Measurements from ENCODE around the gene FHIT.

Gene FHIT

DNA sequence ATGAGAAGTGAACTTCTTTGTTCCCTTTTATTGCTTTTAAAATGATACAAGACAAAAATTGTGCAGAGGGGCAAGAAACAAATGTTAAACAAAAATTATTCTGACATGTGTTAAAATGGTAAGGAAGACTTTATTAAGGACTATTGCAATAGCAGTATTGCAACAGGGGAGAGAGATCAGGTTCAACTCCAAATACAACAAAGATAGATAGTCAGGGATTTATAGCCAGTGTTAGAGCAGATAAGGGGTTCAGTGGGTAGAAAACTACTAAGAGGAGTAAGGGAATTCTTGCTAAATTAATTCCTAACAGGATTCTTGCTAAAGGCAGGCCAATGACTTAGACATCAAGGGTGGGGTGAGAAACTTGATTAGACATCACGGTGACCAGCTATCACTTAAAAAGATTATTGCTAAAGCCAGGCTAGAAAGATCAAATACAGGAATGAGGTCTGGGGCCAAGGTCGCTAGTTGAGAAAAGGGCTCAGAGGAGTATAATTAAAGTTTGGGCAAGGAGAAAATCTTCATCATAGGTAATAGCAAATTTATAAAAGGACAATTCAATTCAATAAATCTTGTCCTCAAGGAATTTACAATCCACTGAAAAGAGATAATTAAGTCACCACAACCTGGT, 81.5 kb downstream of the FHIT start:
- Histone ChIP-seq H3K4me1 (ENCODE audit: insufficient read depth, low read length) (no peaks in the 10 kb centered on the region), H3K9me3 (ENCODE audit: low read length) (no peaks in the 10 kb centered on the region), H3K4me3 (ENCODE audit: low read depth in 1 of 2, low read length in 2 of 2) (no peak overlapping the region), H3K27me3 (ENCODE audit: control insufficient read depth in 1 of 2, insufficient read depth in 2 of 2, low read length in 2 of 2) (no peaks in the 10 kb centered on the region), H3K27ac (ENCODE audit: low read depth, low read length) (no peak overlapping the region), H3K9ac (ENCODE audit: low read length) (no peak overlapping the region), H3K36me3 (ENCODE audit: insufficient read depth, low read length) (no peaks in the 10 kb centered on the region)

DNA sequence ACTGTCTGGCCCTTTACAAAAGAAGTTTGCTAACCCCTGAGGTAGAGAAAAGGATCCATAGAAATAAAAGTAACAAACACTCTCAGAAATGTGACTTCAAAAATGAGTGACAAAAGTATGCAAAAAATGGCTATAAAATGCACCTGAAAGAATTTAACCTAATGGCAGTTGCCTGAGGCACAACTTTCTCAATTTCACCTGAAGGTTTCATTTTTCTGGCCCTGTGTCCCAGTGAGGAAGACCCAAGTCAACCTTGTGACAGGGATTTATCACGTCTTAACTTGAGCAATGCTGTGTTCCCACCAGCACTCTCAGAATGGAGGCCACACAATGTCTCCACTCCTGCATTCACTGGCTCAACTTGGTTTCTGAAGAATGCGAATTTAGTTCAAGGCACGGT, 83.0 kb downstream of the FHIT start:
- no peak overlapping the region for H3K27ac ChIP-seq (ENCODE audit: low read depth, low read length)
- H3K9ac ChIP-seq (ENCODE audit: low read length), result no peak overlapping the region
- H3K4me3 ChIP-seq (ENCODE audit: low read depth in 1 of 2, low read length in 2 of 2), result no peak overlapping the region
- no peaks in the 10 kb centered on the region for H3K4me1 ChIP-seq (ENCODE audit: insufficient read depth, low read length)
- no peaks in the 10 kb centered on the region for H3K27me3 ChIP-seq (ENCODE audit: control insufficient read depth in 1 of 2, insufficient read depth in 2 of 2, low read length in 2 of 2)
- no peaks in the 10 kb centered on the region for H3K9me3 ChIP-seq (ENCODE audit: low read length)
- H3K36me3 ChIP-seq (ENCODE audit: insufficient read depth, low read length), result no peaks in the 10 kb centered on the region

DNA sequence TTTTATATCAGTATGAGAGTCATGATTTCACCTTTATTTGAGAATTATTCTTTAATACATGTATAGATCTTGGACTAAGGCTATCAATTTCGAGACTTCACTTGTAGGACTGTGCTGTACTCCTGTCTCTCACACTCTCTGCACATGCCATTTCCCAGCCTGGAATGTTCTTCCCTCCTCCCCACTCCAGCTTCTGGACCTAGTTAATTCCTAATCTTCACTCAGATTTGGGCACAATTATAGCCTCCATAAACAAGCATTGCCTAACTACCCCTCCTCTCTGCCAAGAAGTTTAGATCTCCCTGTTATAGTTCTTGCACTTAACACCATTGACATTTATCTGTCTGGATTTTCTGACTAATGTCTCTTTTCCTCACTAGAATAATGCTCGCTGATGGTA, 88.3 kb downstream of the FHIT start:
- H3K27ac ChIP-seq (ENCODE audit: low read depth, low read length), result no peak overlapping the region
- no peaks in the 10 kb centered on the region for H3K27me3 ChIP-seq (ENCODE audit: control insufficient read depth in 1 of 2, insufficient read depth in 2 of 2, low read length in 2 of 2)
- no peaks in the 10 kb centered on the region for H3K36me3 ChIP-seq (ENCODE audit: insufficient read depth, low read length)
- H3K9ac ChIP-seq (ENCODE audit: low read length), result no peak overlapping the region
- peaks cover 6% of the 10 kb centered on the region for H3K4me1 ChIP-seq (ENCODE audit: insufficient read depth, low read length)
- H3K9me3 ChIP-seq (ENCODE audit: low read length), result no peaks in the 10 kb centered on the region
- H3K4me3 ChIP-seq (ENCODE audit: low read depth in 1 of 2, low read length in 2 of 2), result no peak overlapping the region

DNA sequence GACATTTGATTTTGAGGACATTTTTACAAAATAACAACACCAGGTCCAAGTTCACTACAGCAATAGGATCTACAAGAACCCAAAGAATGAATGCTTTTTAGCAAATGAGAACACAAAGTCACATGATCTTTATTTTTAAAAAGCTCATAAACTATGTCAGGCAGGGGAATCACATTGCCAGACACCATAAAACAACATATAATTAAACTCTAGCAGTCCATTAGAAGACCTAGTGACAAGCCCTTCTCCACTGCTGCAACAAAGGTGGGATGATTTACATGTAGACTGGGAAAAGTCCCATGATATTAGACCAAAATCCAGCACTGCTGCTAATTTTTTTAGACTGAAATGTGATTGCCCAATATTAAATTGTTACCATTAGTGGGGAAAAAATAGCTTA, 92.6 kb downstream of the FHIT start:
- no peaks in the 10 kb centered on the region for H3K36me3 ChIP-seq (ENCODE audit: insufficient read depth, low read length)
- no peak overlapping the region for H3K27ac ChIP-seq (ENCODE audit: low read depth, low read length)
- no peak overlapping the region for H3K4me3 ChIP-seq (ENCODE audit: low read depth in 1 of 2, low read length in 2 of 2)
- no peak overlapping the region for H3K9ac ChIP-seq (ENCODE audit: low read length)
- peaks cover 6% of the 10 kb centered on the region for H3K4me1 ChIP-seq (ENCODE audit: insufficient read depth, low read length)
- H3K9me3 ChIP-seq (ENCODE audit: low read length), result no peaks in the 10 kb centered on the region
- no peaks in the 10 kb centered on the region for H3K27me3 ChIP-seq (ENCODE audit: control insufficient read depth in 1 of 2, insufficient read depth in 2 of 2, low read length in 2 of 2)

DNA sequence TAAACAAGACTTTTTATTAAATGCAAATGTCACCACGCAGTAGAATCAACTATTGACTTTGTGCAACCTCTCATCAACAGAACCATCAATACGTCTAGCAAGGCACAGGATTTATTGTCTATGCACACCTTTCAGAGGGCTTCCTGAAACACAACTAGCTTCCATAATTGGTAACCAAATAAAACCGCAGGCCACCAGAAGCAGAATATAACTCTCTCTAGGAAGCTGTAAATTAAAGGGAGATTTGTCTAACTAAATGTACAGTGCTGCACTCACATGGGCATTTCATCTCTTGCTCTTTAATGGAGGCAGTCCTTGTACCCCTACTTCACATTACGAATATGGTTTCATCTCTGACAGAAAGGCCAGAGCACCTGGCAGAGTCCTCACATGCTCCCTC, 93.0 kb downstream of the FHIT start:
- Histone ChIP-seq H3K27me3 (ENCODE audit: control insufficient read depth in 1 of 2, insufficient read depth in 2 of 2, low read length in 2 of 2) (no peaks in the 10 kb centered on the region), H3K27ac (ENCODE audit: low read depth, low read length) (no peak overlapping the region), H3K4me1 (ENCODE audit: insufficient read depth, low read length) (peaks cover 6% of the 10 kb centered on the region), H3K4me3 (ENCODE audit: low read depth in 1 of 2, low read length in 2 of 2) (no peak overlapping the region), H3K9me3 (ENCODE audit: low read length) (no peaks in the 10 kb centered on the region), H3K9ac (ENCODE audit: low read length) (no peak overlapping the region), H3K36me3 (ENCODE audit: insufficient read depth, low read length) (no peaks in the 10 kb centered on the region)

DNA sequence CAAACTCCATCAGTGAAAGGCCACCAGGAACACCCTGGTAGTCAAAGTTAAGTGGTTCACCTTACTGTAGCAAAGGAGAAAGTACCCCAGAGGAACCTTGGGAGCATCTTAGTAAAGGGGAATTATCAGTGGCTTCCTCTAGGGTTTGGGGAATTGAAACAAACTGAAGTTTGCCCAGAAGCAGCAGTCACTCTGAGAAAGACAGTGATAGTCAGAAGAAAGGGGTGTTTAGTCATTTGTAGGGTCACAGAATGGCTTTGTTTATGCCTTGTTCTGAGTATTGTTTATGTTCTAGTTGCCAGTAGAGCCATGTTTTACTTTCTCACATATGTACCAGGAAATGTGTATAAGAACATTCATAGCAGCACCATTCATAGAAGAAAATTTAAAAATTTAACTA, 93.8 kb downstream of the FHIT start:
- Histone ChIP-seq H3K4me3 (ENCODE audit: low read depth in 1 of 2, low read length in 2 of 2) (no peak overlapping the region), H3K27ac (ENCODE audit: low read depth, low read length) (no peak overlapping the region), H3K36me3 (ENCODE audit: insufficient read depth, low read length) (no peaks in the 10 kb centered on the region), H3K9me3 (ENCODE audit: low read length) (no peaks in the 10 kb centered on the region), H3K4me1 (ENCODE audit: insufficient read depth, low read length) (peaks cover 6% of the 10 kb centered on the region), H3K9ac (ENCODE audit: low read length) (no peak overlapping the region), H3K27me3 (ENCODE audit: control insufficient read depth in 1 of 2, insufficient read depth in 2 of 2, low read length in 2 of 2) (no peaks in the 10 kb centered on the region)

DNA sequence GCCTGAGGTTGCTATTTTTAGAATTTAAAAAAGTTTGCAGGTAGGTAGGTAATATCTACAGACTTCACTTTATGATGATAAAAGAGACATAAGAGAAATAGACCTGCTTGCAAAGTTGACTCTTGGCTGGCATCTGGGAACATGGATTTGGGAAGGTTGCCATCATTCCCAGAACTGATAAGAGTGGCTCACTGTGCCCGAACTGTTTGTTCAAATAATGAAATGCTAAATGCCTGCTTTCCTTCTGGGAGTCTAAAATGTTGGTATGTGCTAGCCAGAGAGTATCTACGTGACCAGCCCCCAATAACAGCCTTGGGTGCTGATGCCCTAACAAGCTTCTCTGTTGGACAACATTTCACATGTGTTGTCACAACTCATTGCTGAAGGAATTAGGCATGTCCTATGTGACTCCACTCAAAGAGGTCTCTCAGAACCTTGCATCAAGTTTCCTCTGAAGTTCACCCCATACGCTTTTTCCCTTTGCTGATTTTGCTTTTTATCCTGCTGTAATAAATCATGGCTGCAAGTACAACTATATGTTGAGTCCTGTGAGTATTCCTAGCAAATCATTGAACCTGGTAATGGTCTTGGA, 95.5 kb downstream of the FHIT start:
- Histone ChIP-seq H3K36me3 (ENCODE audit: insufficient read depth, low read length) (no peaks in the 10 kb centered on the region), H3K27ac (ENCODE audit: low read depth, low read length) (no peak overlapping the region), H3K4me1 (ENCODE audit: insufficient read depth, low read length) (peaks cover 6% of the 10 kb centered on the region), H3K9me3 (ENCODE audit: low read length) (no peaks in the 10 kb centered on the region), H3K27me3 (ENCODE audit: control insufficient read depth in 1 of 2, insufficient read depth in 2 of 2, low read length in 2 of 2) (no peaks in the 10 kb centered on the region), H3K9ac (ENCODE audit: low read length) (no peak overlapping the region), H3K4me3 (ENCODE audit: low read depth in 1 of 2, low read length in 2 of 2) (no peak overlapping the region)

DNA sequence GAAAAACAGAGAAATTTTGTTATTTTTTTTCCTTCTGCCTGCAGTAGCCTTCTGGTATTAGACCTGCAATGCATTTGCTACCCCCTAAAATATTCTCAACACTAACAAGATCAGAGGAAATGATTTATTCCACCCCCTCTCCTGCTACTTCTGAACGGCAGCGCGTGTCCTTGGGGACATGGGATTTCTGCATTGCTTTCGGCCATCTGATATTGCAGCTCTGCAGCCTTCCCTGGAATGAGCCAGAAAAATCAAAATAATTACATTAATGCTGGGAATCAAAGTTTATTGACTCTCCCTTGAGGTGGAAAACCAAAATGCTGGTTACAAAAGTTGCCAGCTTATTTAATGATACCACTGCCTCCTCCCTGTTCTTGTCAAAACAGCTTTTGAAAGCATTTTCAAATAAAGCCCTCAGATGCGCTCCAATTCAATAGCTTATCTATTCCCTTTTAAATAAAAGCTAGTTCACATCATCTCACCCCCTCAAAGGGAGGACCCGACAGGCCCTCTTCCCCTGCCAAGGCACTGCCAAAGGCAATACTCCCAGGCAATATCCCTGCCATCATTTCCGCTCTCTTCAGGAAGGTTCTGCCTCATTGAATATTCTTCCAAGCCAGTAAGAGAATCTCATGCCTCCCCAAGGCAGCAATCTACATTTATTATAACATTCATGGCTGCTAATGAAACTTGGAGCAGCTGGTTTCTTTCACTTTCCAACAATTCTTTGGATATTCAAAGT, 96.6 kb downstream of the FHIT start:
- Histone ChIP-seq H3K9ac (ENCODE audit: low read length) (no peak overlapping the region), H3K27ac (ENCODE audit: low read depth, low read length) (no peak overlapping the region), H3K9me3 (ENCODE audit: low read length) (no peaks in the 10 kb centered on the region), H3K27me3 (ENCODE audit: control insufficient read depth in 1 of 2, insufficient read depth in 2 of 2, low read length in 2 of 2) (no peaks in the 10 kb centered on the region), H3K36me3 (ENCODE audit: insufficient read depth, low read length) (no peaks in the 10 kb centered on the region), H3K4me1 (ENCODE audit: insufficient read depth, low read length) (peaks cover 6% of the 10 kb centered on the region), H3K4me3 (ENCODE audit: low read depth in 1 of 2, low read length in 2 of 2) (no peak overlapping the region)

DNA sequence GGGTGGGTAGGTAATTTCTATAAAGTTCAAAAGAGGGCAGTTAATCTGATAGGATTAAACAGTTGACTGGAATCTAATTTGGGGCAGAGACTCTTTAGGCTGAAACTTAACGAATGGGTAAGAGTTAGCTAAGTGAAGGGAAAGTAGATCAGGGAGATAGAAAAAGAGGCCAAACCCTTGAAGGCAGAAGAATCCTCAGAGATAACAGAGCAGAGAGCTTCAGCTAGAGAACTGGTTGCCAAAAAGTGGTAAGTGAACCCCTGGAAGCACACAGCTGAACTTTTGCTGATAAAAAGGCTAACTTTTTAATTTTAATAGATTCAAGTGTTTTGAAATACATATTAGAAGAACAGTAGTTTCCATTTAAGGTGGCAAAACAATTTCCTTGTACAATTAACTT, 99.2 kb downstream of the FHIT start:
- Histone ChIP-seq H3K36me3 (ENCODE audit: insufficient read depth, low read length) (no peaks in the 10 kb centered on the region), H3K4me3 (ENCODE audit: low read depth in 1 of 2, low read length in 2 of 2) (no peak overlapping the region), H3K9me3 (ENCODE audit: low read length) (no peaks in the 10 kb centered on the region), H3K27ac (ENCODE audit: low read depth, low read length) (no peak overlapping the region), H3K27me3 (ENCODE audit: control insufficient read depth in 1 of 2, insufficient read depth in 2 of 2, low read length in 2 of 2) (no peaks in the 10 kb centered on the region), H3K4me1 (ENCODE audit: insufficient read depth, low read length) (no peaks in the 10 kb centered on the region), H3K9ac (ENCODE audit: low read length) (no peak overlapping the region)

DNA sequence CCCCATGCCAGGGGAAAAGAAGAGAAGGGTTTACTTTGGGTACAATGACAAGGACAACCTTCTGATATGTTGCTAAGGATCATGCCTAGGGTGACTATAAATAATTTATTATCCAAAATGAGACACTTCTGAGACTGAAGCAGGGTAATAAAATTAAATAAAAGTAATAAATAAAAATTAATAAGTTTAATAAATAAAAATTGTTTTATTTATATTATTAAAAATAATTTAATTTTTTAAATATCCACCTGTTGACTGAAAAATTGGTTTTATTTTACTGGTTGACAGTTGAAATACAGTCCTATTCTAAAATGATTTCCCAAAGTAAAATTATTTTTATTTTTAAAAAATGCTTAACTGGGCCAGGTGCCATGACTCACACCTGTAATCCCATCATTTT, 102.0 kb downstream of the FHIT start:
- Histone ChIP-seq H3K9ac (ENCODE audit: low read length) (no peak overlapping the region), H3K36me3 (ENCODE audit: insufficient read depth, low read length) (no peaks in the 10 kb centered on the region)

DNA sequence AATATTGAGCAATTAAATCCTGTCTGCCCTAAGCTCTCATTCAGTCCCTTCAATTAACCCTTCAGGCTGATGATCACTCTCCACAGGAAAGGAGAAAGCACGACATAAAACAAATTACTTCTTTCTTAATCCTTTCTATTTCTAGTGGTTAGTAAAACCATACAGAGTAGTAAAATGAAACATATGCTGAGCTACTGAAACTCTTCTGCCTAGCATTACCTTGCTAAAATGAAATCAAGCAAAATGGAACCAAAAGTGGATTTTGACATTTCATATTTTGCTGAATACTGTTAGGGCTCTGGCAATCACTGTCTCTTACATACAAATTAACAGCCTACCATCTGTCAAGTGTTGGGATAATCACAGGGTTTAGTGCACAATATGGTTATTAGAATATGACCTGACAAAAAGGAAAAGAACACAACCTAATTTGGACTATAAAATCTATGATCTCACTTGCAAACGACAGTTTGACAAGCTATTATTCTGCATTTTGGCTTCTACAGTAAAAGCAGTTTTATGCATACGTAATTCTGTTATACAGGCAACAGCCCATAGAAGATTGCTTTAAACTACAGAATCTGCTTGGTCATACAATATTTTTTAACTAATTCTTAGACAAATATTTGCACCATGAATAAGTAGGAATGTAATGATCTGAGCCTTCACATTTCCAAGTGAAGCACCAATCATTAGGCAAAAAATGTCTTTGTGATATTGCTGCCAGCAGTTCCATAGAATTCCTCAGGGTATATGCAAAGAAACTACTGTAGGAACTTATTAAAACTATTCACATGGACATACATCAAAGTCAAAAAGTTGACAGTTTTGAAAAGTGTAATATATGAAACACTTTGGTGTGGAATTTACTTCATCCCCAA, 105.0 kb downstream of the FHIT start:
- no peak overlapping the region for H3K4me3 ChIP-seq (ENCODE audit: low read depth in 1 of 2, low read length in 2 of 2)
- H3K27ac ChIP-seq (ENCODE audit: low read depth, low read length), result no peak overlapping the region
- no peaks in the 10 kb centered on the region for H3K36me3 ChIP-seq (ENCODE audit: insufficient read depth, low read length)
- no peaks in the 10 kb centered on the region for H3K4me1 ChIP-seq (ENCODE audit: insufficient read depth, low read length)
- H3K9me3 ChIP-seq (ENCODE audit: low read length), result no peaks in the 10 kb centered on the region
- H3K9ac ChIP-seq (ENCODE audit: low read length), result no peak overlapping the region
- H3K27me3 ChIP-seq (ENCODE audit: control insufficient read depth in 1 of 2, insufficient read depth in 2 of 2, low read length in 2 of 2), result no peaks in the 10 kb centered on the region

More for the DNA sequence above, 102.0 kb downstream of the FHIT start:
- H3K4me1 ChIP-seq (ENCODE audit: insufficient read depth, low read length), result no peaks in the 10 kb centered on the region
- H3K27ac ChIP-seq (ENCODE audit: low read depth, low read length), result no peak overlapping the region
- H3K4me3 ChIP-seq (ENCODE audit: low read depth in 1 of 2, low read length in 2 of 2), result no peak overlapping the region
- H3K9me3 ChIP-seq (ENCODE audit: low read length), result no peaks in the 10 kb centered on the region
- no peaks in the 10 kb centered on the region for H3K27me3 ChIP-seq (ENCODE audit: control insufficient read depth in 1 of 2, insufficient read depth in 2 of 2, low read length in 2 of 2)
